DOHH2 (cell line): ENCODE results near the gene ASGR1.

Experiments used
- EZH2phosphoT487 ChIP-seq: fragments of 200-600 bp; sonication (generic); IDR thresholded peaks from 2 replicates; pipeline ENCODE4 v1.6.1; 2017; ENCODE audit warnings: borderline replicate concordance, mild to moderate bottlenecking, antibody characterized with exemption, low read length, moderate library complexity, mixed read lengths
- TF ChIP-seq, protein P1 (sequence below): fragments of 200-600 bp; sonication (generic); IDR thresholded peaks from one replicate; pipeline ENCODE4 v1.5.1; 2014; ENCODE audit warnings: antibody characterized with exemption, mild to moderate bottlenecking, low read depth, low read length; ENCODE audit not compliant: poor library complexity, severe bottlenecking

GRCh38 chr17:7177954-7178477, 1.2 kb downstream of the ASGR1 start:
- no peak; the same call in 1 of the 2 replicates for TF ChIP-seq EZH2phosphoT487
- TF ChIP-seq, protein P1, sequence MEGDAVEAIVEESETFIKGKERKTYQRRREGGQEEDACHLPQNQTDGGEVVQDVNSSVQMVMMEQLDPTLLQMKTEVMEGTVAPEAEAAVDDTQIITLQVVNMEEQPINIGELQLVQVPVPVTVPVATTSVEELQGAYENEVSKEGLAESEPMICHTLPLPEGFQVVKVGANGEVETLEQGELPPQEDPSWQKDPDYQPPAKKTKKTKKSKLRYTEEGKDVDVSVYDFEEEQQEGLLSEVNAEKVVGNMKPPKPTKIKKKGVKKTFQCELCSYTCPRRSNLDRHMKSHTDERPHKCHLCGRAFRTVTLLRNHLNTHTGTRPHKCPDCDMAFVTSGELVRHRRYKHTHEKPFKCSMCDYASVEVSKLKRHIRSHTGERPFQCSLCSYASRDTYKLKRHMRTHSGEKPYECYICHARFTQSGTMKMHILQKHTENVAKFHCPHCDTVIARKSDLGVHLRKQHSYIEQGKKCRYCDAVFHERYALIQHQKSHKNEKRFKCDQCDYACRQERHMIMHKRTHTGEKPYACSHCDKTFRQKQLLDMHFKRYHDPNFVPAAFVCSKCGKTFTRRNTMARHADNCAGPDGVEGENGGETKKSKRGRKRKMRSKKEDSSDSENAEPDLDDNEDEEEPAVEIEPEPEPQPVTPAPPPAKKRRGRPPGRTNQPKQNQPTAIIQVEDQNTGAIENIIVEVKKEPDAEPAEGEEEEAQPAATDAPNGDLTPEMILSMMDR = no peak
